PFSK-1 (cell line): Measurements from ENCODE around the gene EHD3.

Source experiments
- FOXP2 ChIP-seq: optimal IDR thresholded peaks from 2 replicates; pipeline ENCODE3; 2011; ENCODE audit warnings: borderline replicate concordance, control low read depth, inconsistent platforms; ENCODE audit not compliant: insufficient read depth; ENCODE audit errors: extremely low read length, extremely low read depth
- POLR2AphosphoS5 ChIP-seq: IDR thresholded peaks from 2 replicates; pipeline ENCODE4 v1.6.1; 2012; ENCODE audit warnings: low read depth, mild to moderate bottlenecking, control low read depth, low read length, moderate library complexity
- TAF1 ChIP-seq: IDR thresholded peaks from 2 replicates; pipeline ENCODE4 v1.6.1; 2012; ENCODE audit warnings: low read length, control low read depth, borderline replicate concordance; ENCODE audit not compliant: insufficient read depth

GRCh38 chr2:31232586-31232985 is 1.4 kb upstream of the EHD3 start:
- TF ChIP-seq POLR2AphosphoS5 (no peak), TAF1 (no peak), FOXP2 (no peak)
